Measurements from ENCODE around the gene MDN1. TPM values are rescaled to one million over a fixed set of nuclear protein-coding genes. Genes with fewer than 3 reads are reported as not detected.
"Not testable (repeated sequence)": the region's sequence is repeated elsewhere in the genome, so short reads cannot be mapped to it uniquely, and the experiment has no call there.

The MDN1 gene
- polyA plus RNA-seq, 1 donor: 23.6 TPM

- no peak for DNase-seq
These were observed 6.5 kb upstream of the MDN1 start for GRCh38 chr6:89826029-89826528.

GRCh38 chr6:89818977-89819335, 638 bp downstream of the MDN1 start:
- DNase-seq: peak in 1 of 2 donors; percentile 66
- no peaks in the 10 kb centered on the region for H3K36me3 ChIP-seq (ENCODE audit: control insufficient read depth, insufficient read depth, low read length)
- WGBS (ENCODE audit: insufficient coverage, low lambda C conversion rate): 0% methylated on average over 1 of the region's 14 CpGs
- H3K4me1 ChIP-seq (ENCODE audit: control insufficient read depth, insufficient read depth, low read length): peaks cover 6% of the 10 kb centered on the region
- H3K27me3 ChIP-seq (ENCODE audit: control insufficient read depth, insufficient read depth, low read length): no peaks in the 10 kb centered on the region
- peak overlapping the region; percentile 86 for H3K27ac ChIP-seq (ENCODE audit: low read length)
- no peaks in the 10 kb centered on the region for H3K9me3 ChIP-seq (ENCODE audit: control insufficient read depth, low read depth, low read length)
- peak overlapping the region; percentile 84 for H3K4me3 ChIP-seq (ENCODE audit: low read length)

More at GRCh38 chr6:89826029-89826528, 6.5 kb upstream of the MDN1 start:
- Histone ChIP-seq H3K27ac (ENCODE audit: low read length) (no peak overlapping the region), H3K36me3 (ENCODE audit: control insufficient read depth, insufficient read depth, low read length) (no peaks in the 10 kb centered on the region), H3K4me1 (ENCODE audit: control insufficient read depth, insufficient read depth, low read length) (no peaks in the 10 kb centered on the region), H3K9me3 (ENCODE audit: control insufficient read depth, low read depth, low read length) (no peaks in the 10 kb centered on the region), H3K4me3 (ENCODE audit: low read length) (no peak overlapping the region), H3K27me3 (ENCODE audit: control insufficient read depth, insufficient read depth, low read length) (no peaks in the 10 kb centered on the region)
- no CpG with 5 or more reads among the region's 6 CpGs for WGBS (ENCODE audit: insufficient coverage, low lambda C conversion rate)

DNA sequence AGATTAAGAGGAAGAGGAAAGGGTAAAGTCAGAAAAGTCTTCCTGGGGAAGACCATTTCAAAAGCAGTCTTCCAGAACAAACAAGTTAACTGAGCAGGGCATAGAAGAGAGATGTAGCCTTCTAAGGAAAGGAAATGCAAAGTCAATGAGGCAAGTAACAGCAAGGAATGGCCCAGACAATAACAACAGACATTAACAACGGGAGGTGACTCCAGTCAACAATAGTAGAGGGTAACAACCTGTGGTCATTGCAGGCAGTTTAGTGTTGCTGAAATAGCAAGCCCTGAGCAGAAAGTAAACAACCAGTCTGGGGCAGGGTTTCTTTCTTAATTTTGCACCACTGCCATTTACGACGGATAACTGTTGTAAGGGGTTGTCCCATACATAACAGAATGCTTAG, 2.1 kb downstream of the MDN1 start:
- H3K4me3 ChIP-seq (ENCODE audit: low read length): no peak overlapping the region
- H3K9me3 ChIP-seq (ENCODE audit: control insufficient read depth, low read depth, low read length): no peaks in the 10 kb centered on the region
- WGBS (ENCODE audit: insufficient coverage, low lambda C conversion rate): no CpG with 5 or more reads among the region's 3 CpGs
- no peak overlapping the region for H3K27ac ChIP-seq (ENCODE audit: low read length)
- DNase-seq: no peak
- no peaks in the 10 kb centered on the region for H3K27me3 ChIP-seq (ENCODE audit: control insufficient read depth, insufficient read depth, low read length)
- H3K4me1 ChIP-seq (ENCODE audit: control insufficient read depth, insufficient read depth, low read length): peaks cover 6% of the 10 kb centered on the region
- no peaks in the 10 kb centered on the region for H3K36me3 ChIP-seq (ENCODE audit: control insufficient read depth, insufficient read depth, low read length)

DNA sequence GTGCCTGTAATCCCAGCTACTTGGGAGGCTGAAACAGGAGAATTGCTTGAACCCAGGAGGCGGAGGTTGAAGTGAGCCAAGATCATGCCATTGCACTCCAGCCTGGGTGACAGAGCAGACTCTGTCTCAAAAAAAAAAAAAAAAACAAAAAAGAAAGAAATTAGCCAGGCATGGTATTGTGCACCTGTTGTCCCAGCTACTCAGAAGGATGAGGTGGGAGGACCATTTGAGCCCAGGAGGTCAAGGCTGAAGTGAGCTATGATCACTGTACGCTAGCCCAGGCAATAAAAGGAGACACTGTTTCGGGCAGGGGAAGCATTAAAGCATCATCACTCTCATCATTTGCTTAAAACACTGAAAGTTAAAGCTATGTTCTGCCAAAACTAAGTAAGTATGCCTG, 6.2 kb downstream of the MDN1 start:
- not testable (repeated sequence) for H3K36me3 ChIP-seq (ENCODE audit: control insufficient read depth, insufficient read depth, low read length); H3K4me1 ChIP-seq (ENCODE audit: control insufficient read depth, insufficient read depth, low read length); H3K27me3 ChIP-seq (ENCODE audit: control insufficient read depth, insufficient read depth, low read length); H3K9me3 ChIP-seq (ENCODE audit: control insufficient read depth, low read depth, low read length); DNase-seq; H3K4me3 ChIP-seq (ENCODE audit: low read length); H3K27ac ChIP-seq (ENCODE audit: low read length)
- no CpG with 5 or more reads among the region's 3 CpGs for WGBS (ENCODE audit: insufficient coverage, low lambda C conversion rate)

- Histone ChIP-seq H3K4me3 (ENCODE audit: low read length) (no peak overlapping the region), H3K27me3 (ENCODE audit: control insufficient read depth, insufficient read depth, low read length) (no peaks in the 10 kb centered on the region), H3K36me3 (ENCODE audit: control insufficient read depth, insufficient read depth, low read length) (peaks cover 7% of the 10 kb centered on the region), H3K27ac (ENCODE audit: low read length) (no peak overlapping the region), H3K9me3 (ENCODE audit: control insufficient read depth, low read depth, low read length) (no peaks in the 10 kb centered on the region), H3K4me1 (ENCODE audit: control insufficient read depth, insufficient read depth, low read length) (no peaks in the 10 kb centered on the region)
- WGBS (ENCODE audit: insufficient coverage, low lambda C conversion rate): no CpG with 5 or more reads among the region's 3 CpGs
- no peak for DNase-seq
These were observed 12.0 kb downstream of the MDN1 start for GRCh38 chr6:89807581-89807980.

GRCh38 chr6:89805814-89806371, 13.7 kb downstream of the MDN1 start:
- no peaks in the 10 kb centered on the region for H3K9me3 ChIP-seq (ENCODE audit: control insufficient read depth, low read depth, low read length)
- H3K27me3 ChIP-seq (ENCODE audit: control insufficient read depth, insufficient read depth, low read length): no peaks in the 10 kb centered on the region
- H3K27ac ChIP-seq (ENCODE audit: low read length): no peak overlapping the region
- no peaks in the 10 kb centered on the region for H3K4me1 ChIP-seq (ENCODE audit: control insufficient read depth, insufficient read depth, low read length)
- no peak overlapping the region for H3K4me3 ChIP-seq (ENCODE audit: low read length)
- H3K36me3 ChIP-seq (ENCODE audit: control insufficient read depth, insufficient read depth, low read length): peaks cover 16% of the 10 kb centered on the region
- no CpG with 5 or more reads among the region's 6 CpGs for WGBS (ENCODE audit: insufficient coverage, low lambda C conversion rate)
- DNase-seq: no peak

DNA sequence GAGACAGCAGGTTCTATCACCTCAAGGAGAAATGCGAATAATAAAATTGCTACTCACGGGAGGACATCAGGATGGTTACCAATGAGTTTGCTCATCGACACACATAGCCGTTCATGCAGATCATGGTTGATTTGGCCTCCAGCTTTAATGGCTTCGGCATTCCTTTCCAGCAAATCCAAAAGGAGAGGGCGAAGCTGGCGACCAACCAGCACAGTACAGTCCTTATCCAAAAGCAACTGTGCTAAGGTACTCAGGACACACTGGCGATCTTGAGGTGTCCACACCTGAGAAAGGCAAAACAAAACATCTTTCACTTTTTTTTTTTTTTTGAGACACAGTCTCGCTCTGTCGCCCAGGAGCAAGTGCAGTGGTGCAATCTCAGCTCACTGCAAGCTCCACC, 16.3 kb downstream of the MDN1 start:
- H3K27me3 ChIP-seq (ENCODE audit: control insufficient read depth, insufficient read depth, low read length): no peaks in the 10 kb centered on the region
- no peak for DNase-seq
- no peak overlapping the region for H3K4me3 ChIP-seq (ENCODE audit: low read length)
- WGBS (ENCODE audit: insufficient coverage, low lambda C conversion rate): 100% methylated on average over 1 of the region's 10 CpGs
- H3K27ac ChIP-seq (ENCODE audit: low read length): no peak overlapping the region
- peaks cover 25% of the 10 kb centered on the region for H3K36me3 ChIP-seq (ENCODE audit: control insufficient read depth, insufficient read depth, low read length)
- H3K9me3 ChIP-seq (ENCODE audit: control insufficient read depth, low read depth, low read length): no peaks in the 10 kb centered on the region
- H3K4me1 ChIP-seq (ENCODE audit: control insufficient read depth, insufficient read depth, low read length): no peaks in the 10 kb centered on the region

- H3K27me3 ChIP-seq (ENCODE audit: control insufficient read depth, insufficient read depth, low read length): no peaks in the 10 kb centered on the region
- H3K36me3 ChIP-seq (ENCODE audit: control insufficient read depth, insufficient read depth, low read length): peaks cover 32% of the 10 kb centered on the region
- no peak overlapping the region for H3K4me3 ChIP-seq (ENCODE audit: low read length)
- no peak for DNase-seq
- H3K4me1 ChIP-seq (ENCODE audit: control insufficient read depth, insufficient read depth, low read length): no peaks in the 10 kb centered on the region
- no peak overlapping the region for H3K27ac ChIP-seq (ENCODE audit: low read length)
- WGBS (ENCODE audit: insufficient coverage, low lambda C conversion rate): 17% methylated on average over 1 of the region's 2 CpGs
- no peaks in the 10 kb centered on the region for H3K9me3 ChIP-seq (ENCODE audit: control insufficient read depth, low read depth, low read length)
These were observed 19.8 kb downstream of the MDN1 start for GRCh38 chr6:89799756-89800155.

DNA sequence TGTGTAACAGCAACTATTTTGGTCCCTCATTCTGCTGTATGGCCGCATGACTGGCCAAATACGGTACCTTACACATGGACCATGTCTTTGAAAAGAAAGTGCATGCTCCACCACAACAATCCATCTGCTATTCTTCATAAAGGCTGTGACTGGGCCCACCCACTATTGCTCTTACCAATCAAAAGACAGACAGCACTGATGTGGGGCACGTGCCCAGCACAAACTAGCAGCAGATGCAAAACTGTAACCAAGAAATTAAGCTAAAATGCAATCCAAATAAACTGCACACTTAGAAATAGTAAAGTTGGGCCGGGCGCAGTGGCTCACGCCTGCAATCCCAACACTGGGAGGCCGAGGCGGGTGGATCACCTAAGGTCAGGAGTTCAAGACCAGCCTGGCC, 20.5 kb downstream of the MDN1 start:
- Histone ChIP-seq H3K4me3 (ENCODE audit: low read length) (no peak overlapping the region), H3K9me3 (ENCODE audit: control insufficient read depth, low read depth, low read length) (no peaks in the 10 kb centered on the region), H3K36me3 (ENCODE audit: control insufficient read depth, insufficient read depth, low read length) (peaks cover 36% of the 10 kb centered on the region), H3K27me3 (ENCODE audit: control insufficient read depth, insufficient read depth, low read length) (no peaks in the 10 kb centered on the region), H3K4me1 (ENCODE audit: control insufficient read depth, insufficient read depth, low read length) (no peaks in the 10 kb centered on the region), H3K27ac (ENCODE audit: low read length) (no peak overlapping the region)
- DNase-seq: no peak
- no CpG with 5 or more reads among the region's 8 CpGs for WGBS (ENCODE audit: insufficient coverage, low lambda C conversion rate)

DNA sequence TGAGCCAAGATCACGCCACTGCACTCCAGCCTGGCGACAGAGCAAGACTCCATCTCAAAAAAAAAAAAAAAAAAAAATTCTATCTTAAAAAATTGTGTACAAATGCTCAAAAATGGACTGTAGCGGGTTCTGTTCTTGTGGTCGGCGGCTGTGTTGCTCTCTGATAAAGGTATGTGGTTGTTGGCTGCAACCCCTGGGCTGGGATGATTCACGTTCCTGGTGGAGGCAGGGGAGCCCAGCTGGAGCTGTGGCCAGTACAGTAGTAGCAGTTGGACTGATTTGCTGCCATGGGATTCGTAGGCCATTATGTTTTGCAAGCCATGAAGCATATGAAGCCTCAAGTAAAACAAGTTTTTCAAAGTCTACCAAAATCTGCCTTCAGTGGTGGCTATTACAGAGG, 22.3 kb downstream of the MDN1 start:
- Histone ChIP-seq H3K36me3 (ENCODE audit: control insufficient read depth, insufficient read depth, low read length) (peaks cover 44% of the 10 kb centered on the region), H3K27me3 (ENCODE audit: control insufficient read depth, insufficient read depth, low read length) (no peaks in the 10 kb centered on the region), H3K4me1 (ENCODE audit: control insufficient read depth, insufficient read depth, low read length) (no peaks in the 10 kb centered on the region), H3K9me3 (ENCODE audit: control insufficient read depth, low read depth, low read length) (no peaks in the 10 kb centered on the region), H3K27ac (ENCODE audit: low read length) (no peak overlapping the region), H3K4me3 (ENCODE audit: low read length) (no peak overlapping the region)
- no CpG with 5 or more reads among the region's 7 CpGs for WGBS (ENCODE audit: insufficient coverage, low lambda C conversion rate)
- DNase-seq: no peak

DNA sequence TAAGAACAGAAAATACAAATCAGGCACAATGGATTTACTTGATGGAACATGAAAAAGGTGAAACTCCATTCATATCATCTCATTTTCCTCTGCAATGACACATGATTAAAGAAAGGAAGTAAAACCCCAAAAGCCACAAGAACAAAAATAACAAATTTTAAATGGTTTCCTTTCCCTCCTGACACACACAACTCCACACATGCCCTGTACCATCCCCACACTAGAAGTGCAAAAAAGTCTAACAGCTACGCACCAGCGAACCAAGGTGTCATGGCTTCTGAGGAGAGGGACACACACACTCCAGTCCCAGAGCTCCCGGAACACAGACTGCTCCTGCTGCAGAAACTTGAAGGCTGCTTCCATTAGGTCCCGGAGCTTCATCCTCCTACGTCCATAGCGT, 25.3 kb downstream of the MDN1 start:
- no peak overlapping the region for H3K4me3 ChIP-seq (ENCODE audit: low read length)
- no CpG with 5 or more reads among the region's 6 CpGs for WGBS (ENCODE audit: insufficient coverage, low lambda C conversion rate)
- no peaks in the 10 kb centered on the region for H3K27me3 ChIP-seq (ENCODE audit: control insufficient read depth, insufficient read depth, low read length)
- H3K4me1 ChIP-seq (ENCODE audit: control insufficient read depth, insufficient read depth, low read length): no peaks in the 10 kb centered on the region
- DNase-seq: no peak
- H3K27ac ChIP-seq (ENCODE audit: low read length): no peak overlapping the region
- peaks cover 49% of the 10 kb centered on the region for H3K36me3 ChIP-seq (ENCODE audit: control insufficient read depth, insufficient read depth, low read length)
- no peaks in the 10 kb centered on the region for H3K9me3 ChIP-seq (ENCODE audit: control insufficient read depth, low read depth, low read length)
